SJCRH30 (cell line): Measurements from ENCODE around the gene OGDH. TPM values are rescaled to one million over a fixed set of nuclear protein-coding genes. Genes with fewer than 3 reads are reported as not detected.
"Not testable (repeated sequence)": the region's sequence is repeated elsewhere in the genome, so short reads cannot be mapped to it uniquely, and the experiment has no call there.

Experiments
- DNase-seq, 2 experiments: peaks; one replicate each; pipeline ENCODE4 v3.0.0-alpha.2; 2015 to 2020
- H3K27ac ChIP-seq: fragments of 250-450 bp; sonication (Bioruptor Pico); 2 replicates; pipeline ENCODE4 v1.5.1; 2020; ENCODE audit warnings: mild to moderate bottlenecking, moderate library complexity
- H3K27me3 ChIP-seq: fragments of 250-450 bp; sonication (Bioruptor Pico); 2 replicates; pipeline ENCODE4 v1.5.1; 2020; ENCODE audit warnings: mild to moderate bottlenecking, moderate library complexity
- H3K36me3 ChIP-seq: fragments of 250-450 bp; sonication (Bioruptor Pico); 2 replicates; pipeline ENCODE4 v1.5.1; 2020; ENCODE audit warnings: mild to moderate bottlenecking, moderate library complexity
- H3K4me1 ChIP-seq: fragments of 250-450 bp; sonication (Bioruptor Pico); 2 replicates; pipeline ENCODE4 v1.5.1; 2020; ENCODE audit warnings: mild to moderate bottlenecking, moderate library complexity
- H3K4me3 ChIP-seq: fragments of 250-450 bp; sonication (Bioruptor Pico); 2 replicates; pipeline ENCODE4 v1.5.1; 2020; ENCODE audit warnings: mild to moderate bottlenecking, moderate library complexity
- H3K9me3 ChIP-seq: fragments of 250-450 bp; sonication (Bioruptor Pico); replicated peaks from 2 replicates; pipeline ENCODE4 v1.5.1; 2020; ENCODE audit warnings: mild to moderate bottlenecking, moderate library complexity
- total RNA-seq: library from RNA; depleted of rRNA; stranded (reverse); fragments of >200 nt; shearing (Covaris generic); gene quantifications from 2 replicates; pipeline ENCODE4 v1.2.3, GENCODE V29; 2014

The OGDH gene
- total RNA-seq, 1 experiment from 2014 or later = 37.8 TPM

DNA sequence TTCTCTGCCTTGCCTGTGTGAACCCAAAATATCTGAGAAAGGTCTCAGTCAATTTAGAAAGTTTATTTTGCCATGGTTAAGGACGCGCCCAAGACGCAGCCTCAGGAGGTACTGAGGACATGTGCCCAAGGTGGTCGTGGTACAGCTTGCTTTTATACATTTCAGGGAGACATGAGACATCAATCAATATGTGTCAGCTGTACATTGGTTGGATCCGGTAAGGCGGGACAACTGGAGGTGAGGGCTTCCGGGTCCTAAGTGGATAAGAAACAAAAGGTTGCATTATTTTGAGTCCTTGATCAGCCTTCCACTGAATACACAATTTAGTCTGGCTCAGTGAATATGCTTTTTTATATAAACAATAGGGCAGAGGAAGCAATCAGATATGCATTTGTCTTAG is 119.8 kb downstream of the OGDH start:
- H3K36me3 ChIP-seq, H3K27me3 ChIP-seq, H3K9me3 ChIP-seq, DNase-seq, H3K4me3 ChIP-seq, H3K4me1 ChIP-seq, H3K27ac ChIP-seq: not testable (repeated sequence)

DNA sequence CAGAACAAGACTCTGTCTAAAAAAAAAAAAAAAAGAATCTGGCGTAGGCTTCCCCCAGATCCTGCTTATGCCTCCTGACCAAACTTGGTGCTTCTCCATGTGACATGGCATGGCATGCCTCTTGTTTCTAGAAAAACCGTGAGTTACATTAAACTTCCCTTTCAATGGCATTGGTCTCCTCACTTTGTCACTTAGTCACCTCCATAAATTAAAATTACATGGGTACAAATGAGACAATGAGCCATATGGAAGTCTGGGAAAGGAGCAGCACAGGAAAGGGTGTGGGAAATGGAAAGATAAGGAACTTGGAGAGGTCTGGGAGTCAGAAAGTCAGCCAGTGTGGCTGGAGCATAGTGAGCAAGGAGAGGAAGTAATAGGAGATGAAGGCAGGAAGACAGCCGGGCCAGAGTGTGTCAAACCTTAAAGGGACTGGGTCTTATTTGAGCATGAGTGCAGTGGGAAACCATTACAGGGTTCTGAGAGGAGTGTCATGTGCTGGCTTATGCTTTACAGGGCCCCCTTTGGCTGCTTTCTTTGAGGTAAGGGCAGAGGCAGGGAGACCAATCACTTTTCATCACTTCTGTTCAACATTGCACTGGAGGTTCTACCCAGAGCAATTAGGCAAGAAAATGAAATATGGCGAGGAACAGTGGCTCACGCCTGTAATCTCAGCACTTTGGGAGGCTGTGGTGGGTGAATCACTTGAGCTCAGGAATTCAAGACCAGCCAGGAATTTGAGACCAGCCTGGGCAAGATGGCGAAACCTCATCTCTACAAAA is 120.9 kb downstream of the OGDH start:
- H3K9me3 ChIP-seq = no peaks in the 10 kb centered on the region
- H3K27ac ChIP-seq = peak overlapping the region; percentile 24
- H3K4me1 ChIP-seq = peaks cover 7% of the 10 kb centered on the region; the same call in 1 of the 2 replicates
- no peak overlapping the region for H3K4me3 ChIP-seq
- no peaks in the 10 kb centered on the region for H3K27me3 ChIP-seq
- DNase-seq = peak; percentile 33 to 51
- no peaks in the 10 kb centered on the region for H3K36me3 ChIP-seq

DNA sequence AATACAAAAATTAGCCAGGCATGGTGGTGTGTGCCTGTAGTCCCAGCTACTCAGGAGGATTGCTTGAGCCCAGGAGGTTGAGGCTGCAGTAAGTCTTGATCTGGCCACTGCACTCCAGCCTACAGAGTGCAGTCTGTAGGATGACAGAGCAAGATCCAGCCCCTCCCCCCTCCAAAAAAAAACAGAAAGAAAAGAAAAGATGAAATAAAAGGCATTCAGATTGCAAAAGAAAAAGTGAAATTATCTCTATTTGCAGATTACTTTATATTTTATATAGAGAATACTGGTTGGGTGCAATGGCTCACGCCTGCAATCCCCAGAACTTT is 121.5 kb downstream of the OGDH start:
- no peaks in the 10 kb centered on the region for H3K27me3 ChIP-seq
- no peak overlapping the region for H3K4me3 ChIP-seq
- no peaks in the 10 kb centered on the region for H3K9me3 ChIP-seq
- peak overlapping the region; percentile 24 for H3K27ac ChIP-seq
- H3K4me1 ChIP-seq = peaks cover 7% of the 10 kb centered on the region; the same call in 1 of the 2 replicates
- no peaks in the 10 kb centered on the region for H3K36me3 ChIP-seq
- DNase-seq = no peak

DNA sequence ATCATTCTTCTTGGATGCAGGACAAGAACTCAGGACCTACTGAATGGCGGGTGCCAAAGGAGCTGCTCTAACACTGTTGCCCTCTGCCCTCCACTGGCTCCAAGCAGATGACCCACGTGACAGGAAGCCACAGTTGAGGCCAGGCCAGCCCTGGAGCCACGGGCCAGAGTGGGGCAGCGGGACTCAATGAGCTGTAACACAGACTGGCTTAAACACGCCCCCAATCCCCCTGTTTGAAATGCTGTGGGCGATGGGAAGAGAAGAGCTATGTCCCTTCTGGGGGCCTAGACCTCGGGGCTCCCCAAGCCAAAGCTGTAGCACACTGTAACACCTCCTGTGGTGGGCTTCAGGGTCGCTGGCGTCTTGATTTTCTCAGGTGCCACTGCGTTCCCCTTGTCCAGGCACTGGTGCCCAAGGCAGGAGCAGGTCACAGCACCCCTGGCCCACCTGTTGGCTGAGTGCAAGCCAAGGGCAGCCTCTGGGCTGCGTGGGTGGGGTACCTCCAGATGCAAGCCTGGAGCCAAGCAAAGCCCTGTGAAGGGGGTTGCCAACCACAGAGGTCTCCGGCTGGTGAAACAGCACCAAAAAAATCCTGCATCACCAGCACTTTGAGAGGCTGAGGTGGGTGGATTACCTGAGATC is 123.6 kb downstream of the OGDH start:
- Histone ChIP-seq H3K27ac (no peak overlapping the region), H3K4me1 (peaks cover 16% of the 10 kb centered on the region; the same call in 1 of the 2 replicates), H3K27me3 (no peaks in the 10 kb centered on the region), H3K9me3 (no peaks in the 10 kb centered on the region), H3K4me3 (no peak overlapping the region), H3K36me3 (no peaks in the 10 kb centered on the region)
- no peak for DNase-seq

DNA sequence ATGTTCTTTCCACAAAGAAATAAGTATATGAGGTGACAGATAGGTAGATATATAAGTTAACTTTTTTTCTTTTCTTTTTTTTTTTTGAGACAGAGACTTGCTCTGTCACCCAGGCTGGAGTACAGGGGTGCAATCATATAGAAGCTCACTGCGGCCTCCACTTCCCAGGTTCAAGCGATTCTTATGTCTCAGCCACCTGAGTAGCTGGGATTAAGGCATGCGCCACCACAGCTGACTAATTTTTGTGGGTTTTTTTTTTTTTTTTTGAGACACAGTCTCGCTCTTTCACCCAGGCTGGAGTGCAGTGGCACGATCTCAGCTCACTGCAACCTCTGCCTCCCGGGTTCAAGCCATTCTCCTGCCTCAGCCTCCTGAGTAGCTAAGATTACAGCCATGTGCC is 126.5 kb downstream of the OGDH start:
- not testable (repeated sequence) for H3K4me3 ChIP-seq, H3K27ac ChIP-seq, H3K36me3 ChIP-seq, DNase-seq, H3K9me3 ChIP-seq, H3K27me3 ChIP-seq, H3K4me1 ChIP-seq

DNA sequence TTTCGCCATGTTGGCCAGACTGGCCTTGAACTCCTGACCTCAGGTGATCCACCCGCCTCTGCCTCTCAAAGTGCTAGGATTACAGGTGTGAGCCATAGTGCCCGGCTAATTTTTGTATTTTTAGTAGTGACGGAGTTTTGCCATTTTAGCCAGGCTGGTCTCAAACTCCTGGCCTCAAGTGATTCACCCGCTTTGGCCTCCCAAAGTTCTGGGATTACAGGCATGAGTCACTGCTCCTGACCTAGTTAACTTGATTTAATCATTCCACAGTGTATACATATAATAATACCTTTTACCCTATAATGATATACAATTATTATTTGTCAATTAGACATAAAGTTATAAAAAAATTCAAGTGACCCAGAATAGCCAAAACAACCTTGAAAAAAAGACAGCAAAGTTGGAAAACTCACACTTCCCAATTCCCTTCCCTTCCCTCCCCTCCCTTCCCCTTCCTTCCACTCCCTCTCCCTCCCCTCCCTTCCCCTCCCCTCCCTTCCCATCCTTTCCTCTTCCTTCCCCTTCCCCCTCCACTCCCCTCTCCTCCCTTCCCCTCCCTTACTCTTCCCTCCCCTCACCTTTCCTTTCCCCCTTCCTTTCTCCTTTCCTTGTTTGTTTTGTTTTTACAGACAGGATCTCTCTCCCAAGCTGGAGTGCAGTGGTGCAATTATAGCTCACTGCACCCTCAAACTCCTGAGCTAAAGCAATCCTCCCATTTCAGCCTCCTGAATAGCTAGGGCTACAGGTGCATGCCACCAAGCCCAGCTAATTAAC is 127.5 kb downstream of the OGDH start:
- DNase-seq = no peak
- H3K27ac ChIP-seq = no peak overlapping the region
- H3K4me1 ChIP-seq = peaks cover 9% of the 10 kb centered on the region
- H3K36me3 ChIP-seq = no peaks in the 10 kb centered on the region
- no peaks in the 10 kb centered on the region for H3K9me3 ChIP-seq
- no peak overlapping the region for H3K4me3 ChIP-seq
- no peaks in the 10 kb centered on the region for H3K27me3 ChIP-seq

DNA sequence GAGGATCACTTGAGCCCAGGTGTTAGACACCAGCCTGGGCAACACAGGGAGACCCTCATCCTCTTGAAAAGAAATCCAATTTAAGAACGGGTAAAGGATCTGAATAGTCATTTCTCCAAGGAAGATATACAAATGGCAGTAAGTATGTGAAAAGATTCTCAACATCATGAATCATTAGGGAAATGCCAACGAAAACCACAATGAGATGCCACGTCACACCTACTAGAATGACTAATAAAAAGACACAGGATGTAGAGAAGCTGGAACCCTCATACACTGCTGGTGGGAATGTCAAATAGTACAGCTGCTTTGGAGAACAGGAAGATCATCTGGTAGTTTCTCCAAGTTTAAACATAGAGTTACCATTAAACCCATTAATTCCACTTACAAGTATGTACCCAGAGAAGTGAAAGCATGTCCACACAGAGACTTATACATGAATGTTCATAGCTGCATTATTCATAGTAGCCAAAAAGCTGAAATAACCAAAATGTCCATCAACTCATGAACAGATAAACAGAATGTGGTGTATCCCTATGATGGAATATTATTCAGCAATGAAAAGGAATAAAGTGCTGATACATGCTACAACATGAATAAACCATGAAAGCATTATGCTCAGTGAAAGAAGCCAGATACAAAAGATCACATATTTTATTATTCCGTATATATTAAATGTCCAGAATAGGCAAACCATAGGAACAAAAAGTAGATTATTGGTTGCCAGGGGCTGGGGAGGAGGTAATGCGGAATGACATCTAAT is 129.2 kb downstream of the OGDH start:
- Histone ChIP-seq H3K27me3 (no peaks in the 10 kb centered on the region), H3K36me3 (no peaks in the 10 kb centered on the region), H3K27ac (0 out of 2 replicates have a peak overlapping the region, but pooled peaks have one; percentile 16), H3K4me3 (no peak overlapping the region), H3K4me1 (peaks cover 9% of the 10 kb centered on the region), H3K9me3 (no peaks in the 10 kb centered on the region)
- DNase-seq = peak; percentile 42 to 61

DNA sequence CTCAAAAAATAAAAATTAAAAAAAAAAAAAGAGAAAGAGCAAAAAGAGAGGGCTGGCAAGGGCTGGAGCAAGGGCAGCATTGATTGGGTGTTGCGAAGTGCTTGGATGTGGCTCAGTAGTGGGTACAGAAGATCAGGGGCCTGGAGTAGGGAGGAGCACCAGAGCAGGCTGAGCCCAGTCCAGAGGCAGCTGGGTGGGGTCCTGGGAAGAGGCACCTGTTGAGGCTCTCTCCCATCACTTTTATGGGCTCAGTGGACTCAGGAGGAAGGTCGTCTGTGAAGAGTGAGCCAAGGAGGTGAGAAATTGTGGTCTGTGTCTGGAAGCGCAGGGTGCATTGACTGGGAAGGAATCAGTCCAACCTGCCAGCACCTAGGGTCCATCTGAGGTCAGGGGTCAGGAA is 130.5 kb downstream of the OGDH start:
- DNase-seq = no peak
- Histone ChIP-seq H3K27ac (no peak overlapping the region), H3K27me3 (no peaks in the 10 kb centered on the region), H3K9me3 (no peaks in the 10 kb centered on the region), H3K4me3 (no peak overlapping the region), H3K4me1 (peaks cover 9% of the 10 kb centered on the region), H3K36me3 (no peaks in the 10 kb centered on the region)

DNA sequence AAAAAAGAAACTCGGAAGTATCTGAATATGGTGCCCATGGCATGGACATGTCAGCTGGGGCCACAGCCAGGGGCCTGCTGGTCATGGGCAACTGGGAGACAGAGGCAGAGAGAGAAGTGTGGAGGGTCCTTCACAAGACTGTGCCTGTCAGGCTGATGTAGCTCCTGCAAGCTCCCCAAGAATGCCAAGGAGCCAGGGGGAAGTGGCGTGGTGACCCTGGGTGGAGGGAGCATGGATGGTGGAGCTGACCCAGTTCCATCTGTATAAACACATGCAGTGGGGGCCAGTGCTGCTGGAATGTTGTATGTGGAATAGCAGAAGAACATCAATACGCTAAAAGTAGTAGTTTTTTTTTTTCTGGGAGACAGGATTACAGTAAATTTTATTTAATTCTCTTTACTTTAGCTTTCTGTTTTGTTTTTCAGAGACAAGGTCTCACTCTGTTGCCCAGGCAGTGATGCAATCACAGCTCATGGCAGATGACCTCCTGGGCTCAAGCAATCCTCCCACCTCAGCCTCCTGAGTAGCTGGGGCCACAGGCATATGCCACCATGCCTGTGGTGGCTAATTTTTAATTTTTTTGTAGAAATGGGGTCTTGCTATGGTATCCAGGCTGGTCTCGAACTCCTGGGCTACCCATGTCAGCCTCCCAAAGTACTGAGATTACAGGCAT is 131.8 kb downstream of the OGDH start:
- no peak for DNase-seq
- no peak overlapping the region for H3K27ac ChIP-seq
- H3K27me3 ChIP-seq = no peaks in the 10 kb centered on the region
- no peak overlapping the region for H3K4me3 ChIP-seq
- H3K36me3 ChIP-seq = no peaks in the 10 kb centered on the region
- no peaks in the 10 kb centered on the region for H3K9me3 ChIP-seq
- peaks cover 9% of the 10 kb centered on the region for H3K4me1 ChIP-seq

DNA sequence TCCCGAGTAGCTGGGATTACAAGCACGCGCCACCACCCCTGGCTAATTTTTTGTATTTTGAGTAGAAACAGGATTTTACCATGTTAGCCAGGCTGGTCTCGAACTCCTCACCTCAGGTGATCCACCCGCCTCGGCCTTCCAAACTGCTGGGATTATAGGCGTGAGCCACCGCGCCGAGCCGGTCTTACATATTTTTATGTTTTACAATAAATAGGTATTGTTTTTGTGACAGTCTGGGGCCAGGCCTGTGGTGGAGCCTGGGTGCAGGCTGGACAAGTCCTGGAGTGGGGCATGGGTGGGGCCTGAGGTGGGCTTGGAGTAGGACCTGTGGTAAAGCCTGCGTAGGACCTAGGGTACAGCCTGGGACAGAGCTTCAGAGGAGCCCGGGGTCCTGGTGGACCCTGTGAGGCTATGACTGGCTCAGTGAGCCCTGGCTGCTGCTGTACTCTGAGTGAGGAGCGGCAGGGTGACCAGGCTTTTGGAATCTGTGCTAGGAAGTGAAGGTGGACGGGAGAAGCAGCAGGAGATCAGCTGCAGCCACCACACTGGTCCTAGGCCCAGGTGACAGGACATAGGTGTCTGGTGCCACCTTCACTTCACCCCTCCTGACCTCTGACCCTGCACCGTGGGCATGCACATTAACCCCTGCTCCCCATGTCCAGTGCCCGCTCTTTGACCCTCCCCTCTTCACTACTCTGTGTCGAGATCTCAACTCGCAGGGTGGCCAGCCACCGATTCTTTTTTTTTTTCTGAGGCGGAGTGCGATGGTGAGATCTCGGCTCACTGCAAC is 132.6 kb downstream of the OGDH start:
- Histone ChIP-seq H3K27me3 (no peaks in the 10 kb centered on the region), H3K4me1 (peaks cover 8% of the 10 kb centered on the region), H3K9me3 (no peaks in the 10 kb centered on the region), H3K36me3 (no peaks in the 10 kb centered on the region), H3K27ac (no peak overlapping the region), H3K4me3 (no peak overlapping the region)
- DNase-seq = no peak

DNA sequence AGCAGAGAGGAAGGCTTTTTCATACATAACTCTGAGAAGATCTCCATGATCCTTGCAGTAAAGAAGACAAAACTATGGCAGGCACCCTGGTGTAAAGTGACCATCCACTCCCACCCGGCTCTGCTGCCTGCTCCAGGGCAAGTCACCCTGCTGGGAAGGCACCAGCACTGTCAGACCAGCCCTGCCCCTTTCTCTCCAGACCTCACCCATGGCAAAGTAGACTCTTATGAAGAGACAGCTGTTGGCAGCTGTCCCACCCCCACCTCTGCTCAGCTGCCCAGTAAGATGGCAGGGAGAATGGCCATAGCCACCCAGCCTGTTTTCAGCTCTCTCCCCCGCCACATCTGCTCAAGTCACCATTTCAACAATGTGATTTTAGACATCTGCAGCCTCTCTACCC is 133.6 kb downstream of the OGDH start:
- no peak overlapping the region for H3K27ac ChIP-seq
- DNase-seq = peak; percentile 49 to 67
- no peaks in the 10 kb centered on the region for H3K27me3 ChIP-seq
- H3K4me1 ChIP-seq = peaks cover 5% of the 10 kb centered on the region
- no peaks in the 10 kb centered on the region for H3K36me3 ChIP-seq
- H3K9me3 ChIP-seq = no peaks in the 10 kb centered on the region
- no peak overlapping the region for H3K4me3 ChIP-seq

DNA sequence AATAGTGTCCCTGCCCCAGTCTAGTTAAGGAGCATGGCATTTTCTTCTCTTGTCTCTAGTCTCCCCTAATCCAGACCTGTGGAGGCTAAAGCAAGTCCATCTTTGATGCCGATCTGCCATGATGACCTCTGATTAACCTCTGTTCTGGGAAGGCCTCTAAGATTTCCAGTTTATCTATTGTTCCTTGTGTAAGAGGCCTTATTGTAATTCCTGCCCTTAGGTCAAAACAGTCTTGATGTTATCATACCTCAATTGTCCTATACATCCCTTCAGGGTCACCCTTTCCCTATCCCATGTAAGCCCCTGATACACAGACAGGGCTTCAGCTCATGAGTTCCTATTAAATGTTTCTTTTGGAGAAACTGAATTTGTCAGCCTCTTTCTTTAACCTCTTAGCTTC is 137.3 kb downstream of the OGDH start:
- H3K36me3 ChIP-seq = no peaks in the 10 kb centered on the region
- H3K9me3 ChIP-seq = no peaks in the 10 kb centered on the region
- H3K4me1 ChIP-seq = peaks cover 5% of the 10 kb centered on the region; the same call in 1 of the 2 replicates
- no peaks in the 10 kb centered on the region for H3K27me3 ChIP-seq
- no peak overlapping the region for H3K27ac ChIP-seq
- no peak overlapping the region for H3K4me3 ChIP-seq
- peak in 1 of 2 experiments; percentile 47 for DNase-seq

DNA sequence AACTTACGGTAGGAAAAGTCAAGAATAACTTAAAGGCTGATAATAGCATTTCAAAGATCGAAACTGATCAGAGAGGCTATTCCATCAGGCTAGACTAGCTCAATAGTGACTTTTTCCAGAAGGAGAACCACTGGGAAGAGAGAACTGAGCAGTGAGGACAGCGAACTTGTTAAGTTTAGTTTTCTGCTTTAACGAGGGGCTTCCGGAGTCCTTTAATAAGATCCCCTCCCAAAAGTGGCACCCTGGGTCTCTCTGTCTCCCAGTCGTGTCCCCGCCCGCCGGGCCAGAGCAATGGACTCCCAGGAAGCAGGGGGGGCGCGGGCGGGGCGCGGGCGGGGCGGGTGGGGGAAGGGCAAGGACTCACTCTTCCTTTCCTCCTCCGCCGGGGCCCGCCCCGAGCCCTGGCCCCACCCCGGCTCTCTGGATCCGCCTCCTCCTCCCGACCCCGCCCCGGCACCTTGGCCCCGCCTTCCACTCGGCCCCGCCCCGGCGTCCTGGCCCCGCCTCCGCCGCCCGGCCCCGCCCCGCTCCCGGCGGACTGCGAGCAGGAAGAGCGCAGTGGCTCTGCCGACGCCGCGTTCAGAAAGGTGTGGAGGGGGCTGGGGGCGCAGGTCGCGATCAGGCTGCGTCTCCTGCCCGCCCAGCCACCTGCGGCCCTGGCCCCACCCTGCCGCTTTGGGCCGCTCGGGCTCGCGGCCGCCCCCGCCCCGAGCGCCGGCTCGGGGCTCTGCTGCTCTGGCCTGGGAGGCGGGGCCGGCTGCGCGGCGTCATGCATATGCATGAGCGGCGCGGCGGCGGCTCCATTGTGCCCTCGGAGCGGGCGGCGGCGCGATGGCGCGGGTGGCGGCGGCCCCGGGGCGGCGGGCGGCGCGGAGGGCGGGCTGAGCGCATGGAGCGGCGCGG is 141.9 kb downstream of the OGDH start, which contains the start of gene ZMIZ2:
Gene ZMIZ2, plus strand, starts transcription at position 803 of the 903 bp plus-strand sequence. CDS start 7,403 bp downstream, outside the sequence.
- H3K4me3 ChIP-seq = peak within 1 kb of the TSS; percentile 99
- peak; percentile 93 to 94 for DNase-seq
- H3K9me3 ChIP-seq = no peaks in the 10 kb centered on the region
- peak within 1 kb of the TSS; percentile 53; the same call in 1 of the 2 replicates for H3K27ac ChIP-seq
- no peaks in the 10 kb centered on the region for H3K36me3 ChIP-seq
- H3K27me3 ChIP-seq = no peaks in the 10 kb centered on the region
- peaks cover 5% of the 10 kb centered on the region; the same call in 1 of the 2 replicates for H3K4me1 ChIP-seq
